HL-60 (cell line): Measurements from ENCODE around the gene SLC39A9.

Experiments used
- CTCF ChIP-seq: IDR thresholded peaks from one replicate; pipeline ENCODE4 v1.5.1; 2011; ENCODE audit warnings: low read length, control low read depth, inconsistent platforms; ENCODE audit not compliant: insufficient read depth
- POLR2AphosphoS5 ChIP-seq: IDR thresholded peaks from 2 replicates; pipeline ENCODE4 v1.6.1; 2012; ENCODE audit warnings: low read depth

GRCh38 chr14:69505338-69506240, 107.1 kb downstream of the SLC39A9 start:
- no peak for TF ChIP-seq CTCF
- no peak for TF ChIP-seq POLR2AphosphoS5
